PC-9 (cell line): ENCODE results near the gene SFT2D3.
"Not testable (repeated sequence)": the region's sequence is repeated elsewhere in the genome, so short reads cannot be mapped to it uniquely, and the experiment has no call there.

Source experiments
- EZH2 ChIP-seq: fragments of 200-600 bp; sonication (generic); IDR thresholded peaks from 2 replicates; pipeline ENCODE4 v1.8.0; 2017; ENCODE audit warnings: antibody characterized with exemption, low read depth
- TF ChIP-seq, protein P1 (sequence below): fragments of 200-600 bp; sonication (generic); conservative IDR thresholded peaks from 2 replicates; pipeline ENCODE4 v1.6.1; 2017; ENCODE audit warnings: mixed run types, antibody characterized with exemption, mild to moderate bottlenecking, moderate library complexity

DNA sequence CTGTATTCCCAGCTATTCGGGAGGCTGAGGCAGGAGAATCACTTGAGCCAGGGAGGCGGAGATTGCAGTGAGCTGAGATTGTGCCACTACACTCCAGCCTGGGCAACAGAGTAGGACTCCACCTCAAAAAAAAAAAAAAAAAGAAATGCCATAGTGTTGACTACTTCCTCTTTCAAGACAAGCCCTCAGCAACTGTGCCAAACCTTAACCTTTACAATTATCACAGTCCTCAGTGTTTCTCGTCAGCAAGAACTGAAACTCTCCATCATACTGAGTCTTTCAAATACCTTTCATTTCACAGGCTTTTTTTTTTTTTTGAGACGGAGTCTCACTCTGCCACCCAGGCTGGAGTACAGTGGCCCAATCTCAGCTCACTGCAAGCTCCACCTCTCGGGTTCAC is 48.2 kb downstream of the SFT2D3 start:
- TF ChIP-seq, protein P1, sequence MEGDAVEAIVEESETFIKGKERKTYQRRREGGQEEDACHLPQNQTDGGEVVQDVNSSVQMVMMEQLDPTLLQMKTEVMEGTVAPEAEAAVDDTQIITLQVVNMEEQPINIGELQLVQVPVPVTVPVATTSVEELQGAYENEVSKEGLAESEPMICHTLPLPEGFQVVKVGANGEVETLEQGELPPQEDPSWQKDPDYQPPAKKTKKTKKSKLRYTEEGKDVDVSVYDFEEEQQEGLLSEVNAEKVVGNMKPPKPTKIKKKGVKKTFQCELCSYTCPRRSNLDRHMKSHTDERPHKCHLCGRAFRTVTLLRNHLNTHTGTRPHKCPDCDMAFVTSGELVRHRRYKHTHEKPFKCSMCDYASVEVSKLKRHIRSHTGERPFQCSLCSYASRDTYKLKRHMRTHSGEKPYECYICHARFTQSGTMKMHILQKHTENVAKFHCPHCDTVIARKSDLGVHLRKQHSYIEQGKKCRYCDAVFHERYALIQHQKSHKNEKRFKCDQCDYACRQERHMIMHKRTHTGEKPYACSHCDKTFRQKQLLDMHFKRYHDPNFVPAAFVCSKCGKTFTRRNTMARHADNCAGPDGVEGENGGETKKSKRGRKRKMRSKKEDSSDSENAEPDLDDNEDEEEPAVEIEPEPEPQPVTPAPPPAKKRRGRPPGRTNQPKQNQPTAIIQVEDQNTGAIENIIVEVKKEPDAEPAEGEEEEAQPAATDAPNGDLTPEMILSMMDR: not testable (repeated sequence)
- TF ChIP-seq EZH2: not testable (repeated sequence)
